ENCODE data around the gene IGDCC3.

GRCh38 chr15:65400760-65401610 is 23.2 kb upstream of the IGDCC3 start:
- TF ChIP-seq CTCF (IDR thresholded peaks at IDR 0.05) (peak in 3 of 4 experiments; percentile 52 to 63 (median 56)), EP300 (IDR thresholded peaks at IDR 0.05) (no peak), POLR2A (IDR thresholded peaks at IDR 0.05) (no peak)
